Loucy (cell line): ENCODE data around the gene BASP1.

Experiments
- CTCF ChIP-seq: fragments of 200-600 bp; sonication (generic); conservative IDR thresholded peaks from 2 replicates; pipeline ENCODE4 v1.5.1; 2014; ENCODE audit warnings: mild to moderate bottlenecking, antibody characterized with exemption, low read length
- EZH2phosphoT487 ChIP-seq: fragments of 200-600 bp; IDR thresholded peaks from 2 replicates; pipeline ENCODE4 v1.6.1; 2018; ENCODE audit warnings: antibody characterized with exemption, mild to moderate bottlenecking, moderate library complexity, borderline replicate concordance

- no peak for TF ChIP-seq CTCF
- TF ChIP-seq EZH2phosphoT487, result no peak
Measured at GRCh38 chr5:17252543-17252942, 35.1 kb downstream of the BASP1 start.
